LNCaP clone FGC (cell line): ENCODE data around the gene TRPV2.
"Not testable (repeated sequence)": the region's sequence is repeated elsewhere in the genome, so short reads cannot be mapped to it uniquely, and the experiment has no call there.

Source experiments
- DNase-seq: peaks from one replicate; pipeline ENCODE4 v3.0.0-alpha.2; 2011; ENCODE audit warnings: low read depth
- H3K4me3 ChIP-seq: 2 replicates; pipeline ENCODE4 v1.5.1; 2011; ENCODE audit warnings: mild to moderate bottlenecking, low read depth, low read length, control low read depth
- CTCF ChIP-seq: IDR thresholded peaks from 2 replicates; pipeline ENCODE4 v1.5.1; 2012; ENCODE audit warnings: mild to moderate bottlenecking; ENCODE audit not compliant: control insufficient read depth, insufficient read depth; ENCODE audit errors: extremely low read depth

TRPV2 gene

GRCh38 chr17:16398270-16399267 lies 16.8 kb upstream of the TRPV2 start:
- no peak overlapping the region for H3K4me3 ChIP-seq
- DNase-seq, result no peak
- no peak for TF ChIP-seq CTCF

- H3K4me3 ChIP-seq, DNase-seq: not testable (repeated sequence)
These were observed 11.5 kb upstream of the TRPV2 start for GRCh38 chr17:16403847-16404246.

GRCh38 chr17:16406742-16407674 lies 8.4 kb upstream of the TRPV2 start:
- TF ChIP-seq CTCF, result no peak
- H3K4me3 ChIP-seq, result no peak overlapping the region
- DNase-seq, result no peak

- no peak for TF ChIP-seq CTCF
- no peak overlapping the region for H3K4me3 ChIP-seq
- DNase-seq, result no peak
These were observed 7.3 kb upstream of the TRPV2 start for GRCh38 chr17:16407911-16408588.

- H3K4me3 ChIP-seq, result no peak overlapping the region
- no peak for TF ChIP-seq CTCF
- no peak for DNase-seq
These were observed 2.0 kb downstream of the TRPV2 start for GRCh38 chr17:16417399-16417798.

- DNase-seq, result no peak
- TF ChIP-seq CTCF, result no peak
- no peak overlapping the region for H3K4me3 ChIP-seq
These were observed 2.7 kb downstream of the TRPV2 start for GRCh38 chr17:16417896-16418684.
